Glutamatergic neuron (in vitro differentiated cells): ENCODE measurements around the gene FOXL2NB. TPM values are rescaled to one million over a fixed set of nuclear protein-coding genes. Genes with fewer than 3 reads are reported as not detected.

Experiments used
- DNase-seq: peaks from one replicate; pipeline ENCODE4 v3.0.0; 2022
- H3K27ac Mint-ChIP-seq: one replicate; pipeline ENCODE4 v1.8.0; 2020; ENCODE audit warnings: mild to moderate bottlenecking, mixed read lengths, inconsistent platforms; ENCODE audit not compliant: unreplicated experiment
- H3K27me3 Mint-ChIP-seq: one replicate; pipeline ENCODE4 v1.8.0; 2020; ENCODE audit warnings: mild to moderate bottlenecking, moderate library complexity, mixed read lengths, inconsistent platforms; ENCODE audit not compliant: unreplicated experiment
- H3K36me3 Mint-ChIP-seq: one replicate; pipeline ENCODE4 v1.8.0; 2020; ENCODE audit warnings: mild to moderate bottlenecking, mixed read lengths, inconsistent platforms; ENCODE audit not compliant: unreplicated experiment
- H3K4me1 Mint-ChIP-seq: one replicate; pipeline ENCODE4 v1.8.0; 2020; ENCODE audit warnings: mild to moderate bottlenecking, low read depth, mixed read lengths, inconsistent platforms; ENCODE audit not compliant: unreplicated experiment
- H3K4me3 Mint-ChIP-seq: one replicate; pipeline ENCODE4 v1.8.0; 2020; ENCODE audit warnings: mild to moderate bottlenecking, mixed read lengths, inconsistent platforms; ENCODE audit not compliant: unreplicated experiment
- H3K9me3 Mint-ChIP-seq: one replicate; pipeline ENCODE4 v1.8.0; 2020; ENCODE audit warnings: mild to moderate bottlenecking, moderate library complexity, mixed read lengths, inconsistent platforms; ENCODE audit not compliant: unreplicated experiment
- CTCF ChIP-seq: fragments of 200-600 bp; sonication (generic); IDR thresholded peaks from one replicate; pipeline ENCODE4 v1.5.0; 2021; ENCODE audit not compliant: partially characterized antibody, unreplicated experiment
- total RNA-seq: library from RNA; stranded (reverse); fragmentation: NEBNext Ultra II Directional; extraction: Animal tissue kit (Norgen Biotek cat#: 25700); gene quantifications from one replicate; pipeline ENCODE4 v1.2.1, GENCODE V29; 2021; ENCODE audit not compliant: unreplicated experiment

FOXL2NB gene
- total RNA-seq, 1 donor from 2014 or later = 0.15 TPM

GRCh38 chr3:138964264-138964663 lies 17.2 kb downstream of the FOXL2NB start:
- H3K4me3 Mint-ChIP-seq = no peak overlapping the region

GRCh38 chr3:138964923-138965322 lies 17.9 kb downstream of the FOXL2NB start:
- TF ChIP-seq CTCF = no peak
- H3K27me3 Mint-ChIP-seq = peaks cover 10% of the 10 kb centered on the region
- no peak for DNase-seq
- H3K4me3 Mint-ChIP-seq = no peak overlapping the region
- H3K36me3 Mint-ChIP-seq = peaks cover 5% of the 10 kb centered on the region
- H3K9me3 Mint-ChIP-seq = peaks cover 6% of the 10 kb centered on the region
- no peak overlapping the region for H3K27ac Mint-ChIP-seq
- H3K4me1 Mint-ChIP-seq = no peaks in the 10 kb centered on the region

More at GRCh38 chr3:138964264-138964663, 17.2 kb downstream of the FOXL2NB start:
- no peaks in the 10 kb centered on the region for H3K4me1 Mint-ChIP-seq
- no peak for DNase-seq
- no peak for TF ChIP-seq CTCF
- H3K27ac Mint-ChIP-seq = no peak overlapping the region
- H3K36me3 Mint-ChIP-seq = peaks cover 5% of the 10 kb centered on the region
- peaks cover 6% of the 10 kb centered on the region for H3K9me3 Mint-ChIP-seq
- peaks cover 10% of the 10 kb centered on the region for H3K27me3 Mint-ChIP-seq

GRCh38 chr3:138971766-138972320 lies 24.8 kb downstream of the FOXL2NB start:
- no peaks in the 10 kb centered on the region for H3K4me1 Mint-ChIP-seq
- DNase-seq = no peak
- H3K36me3 Mint-ChIP-seq = no peaks in the 10 kb centered on the region
- no peak for TF ChIP-seq CTCF
- H3K4me3 Mint-ChIP-seq = no peak overlapping the region
- H3K27ac Mint-ChIP-seq = no peak overlapping the region
- peaks cover 4% of the 10 kb centered on the region for H3K27me3 Mint-ChIP-seq
- no peaks in the 10 kb centered on the region for H3K9me3 Mint-ChIP-seq

- TF ChIP-seq CTCF = no peak
- Mint-ChIP-seq H3K36me3 (no peaks in the 10 kb centered on the region), H3K4me3 (no peak overlapping the region), H3K27ac (no peak overlapping the region), H3K27me3 (peaks cover 2% of the 10 kb centered on the region), H3K9me3 (no peaks in the 10 kb centered on the region), H3K4me1 (no peaks in the 10 kb centered on the region)
- DNase-seq = no peak
Measured at GRCh38 chr3:138972941-138973340, 25.9 kb downstream of the FOXL2NB start.

GRCh38 chr3:138974462-138974861 lies 27.4 kb downstream of the FOXL2NB start:
- H3K4me3 Mint-ChIP-seq = no peak overlapping the region
- no peaks in the 10 kb centered on the region for H3K9me3 Mint-ChIP-seq
- H3K27me3 Mint-ChIP-seq = peaks cover 2% of the 10 kb centered on the region
- H3K4me1 Mint-ChIP-seq = no peaks in the 10 kb centered on the region
- no peaks in the 10 kb centered on the region for H3K36me3 Mint-ChIP-seq
- H3K27ac Mint-ChIP-seq = no peak overlapping the region
- TF ChIP-seq CTCF = no peak
- no peak for DNase-seq
